ENCODE data around the gene CACNA1B.

DNA sequence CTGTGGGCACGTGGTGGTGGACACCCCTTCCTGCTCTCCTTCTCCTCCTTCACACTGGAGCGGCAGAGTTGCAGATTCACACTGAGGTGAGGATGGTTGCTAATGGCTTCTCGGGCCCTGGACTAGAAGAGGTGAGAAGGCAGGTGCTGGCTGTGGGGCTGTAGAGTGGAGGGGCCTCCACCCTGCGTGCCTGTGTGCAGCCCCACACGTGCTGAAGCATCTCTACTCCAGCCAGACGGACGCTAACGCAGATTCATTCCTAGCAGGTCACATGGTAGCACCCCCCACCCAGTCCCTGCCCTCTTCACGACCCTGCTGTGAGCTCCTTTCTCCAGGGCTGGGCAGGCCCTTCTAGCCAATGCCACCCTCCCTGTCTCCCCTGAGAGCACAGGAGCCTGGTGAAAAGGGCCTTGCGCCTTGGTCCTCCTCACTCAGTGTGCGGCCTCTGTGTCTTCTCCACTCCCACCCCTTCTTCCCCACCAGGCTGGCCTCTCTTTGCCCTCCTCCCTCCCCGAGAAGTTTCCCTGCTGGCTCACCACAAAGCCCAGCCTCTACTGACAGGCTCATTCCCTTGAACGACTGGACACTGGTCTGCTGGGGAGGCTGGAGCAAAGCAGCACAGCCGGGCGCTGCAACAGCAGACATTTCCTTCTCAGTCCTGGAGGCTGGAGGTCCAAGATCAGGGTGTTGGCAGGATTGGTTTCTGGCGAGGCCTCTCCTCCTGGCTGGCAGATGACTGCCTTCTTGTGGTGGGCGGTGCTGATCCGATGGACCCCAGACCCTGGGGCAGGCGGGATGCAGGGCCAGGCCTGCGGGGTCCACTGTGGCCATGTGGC, 14.2 kb downstream of the CACNA1B start:
- TF ChIP-seq, protein P1, sequence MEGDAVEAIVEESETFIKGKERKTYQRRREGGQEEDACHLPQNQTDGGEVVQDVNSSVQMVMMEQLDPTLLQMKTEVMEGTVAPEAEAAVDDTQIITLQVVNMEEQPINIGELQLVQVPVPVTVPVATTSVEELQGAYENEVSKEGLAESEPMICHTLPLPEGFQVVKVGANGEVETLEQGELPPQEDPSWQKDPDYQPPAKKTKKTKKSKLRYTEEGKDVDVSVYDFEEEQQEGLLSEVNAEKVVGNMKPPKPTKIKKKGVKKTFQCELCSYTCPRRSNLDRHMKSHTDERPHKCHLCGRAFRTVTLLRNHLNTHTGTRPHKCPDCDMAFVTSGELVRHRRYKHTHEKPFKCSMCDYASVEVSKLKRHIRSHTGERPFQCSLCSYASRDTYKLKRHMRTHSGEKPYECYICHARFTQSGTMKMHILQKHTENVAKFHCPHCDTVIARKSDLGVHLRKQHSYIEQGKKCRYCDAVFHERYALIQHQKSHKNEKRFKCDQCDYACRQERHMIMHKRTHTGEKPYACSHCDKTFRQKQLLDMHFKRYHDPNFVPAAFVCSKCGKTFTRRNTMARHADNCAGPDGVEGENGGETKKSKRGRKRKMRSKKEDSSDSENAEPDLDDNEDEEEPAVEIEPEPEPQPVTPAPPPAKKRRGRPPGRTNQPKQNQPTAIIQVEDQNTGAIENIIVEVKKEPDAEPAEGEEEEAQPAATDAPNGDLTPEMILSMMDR (conservative IDR thresholded peaks at IDR 0.05 in 1 of 2, IDR thresholded peaks at IDR 0.05 in 1 of 2; ENCODE audit: low read depth in 1 of 2, low read length in 2 of 2): no peak
- TF ChIP-seq EZH2 (IDR thresholded peaks at IDR 0.05; ENCODE audit: low read length, missing control alignments): no peak

Measured in fibroblast of lung (primary cell).